ENCODE data around the gene TMEM132D. TPM values are rescaled to one million over a fixed set of nuclear protein-coding genes. Genes with fewer than 3 reads are reported as not detected.
A peak's percentile ranks its signal among the peaks of the same experiment; 100 is the strongest.

The TMEM132D gene
- total and polyA plus RNA-seq, 2 of the 8 experiments (the other 6 are each of a cell fraction or from before 2014, with no cell fraction given): 3.5 to 10.1 TPM

DNA sequence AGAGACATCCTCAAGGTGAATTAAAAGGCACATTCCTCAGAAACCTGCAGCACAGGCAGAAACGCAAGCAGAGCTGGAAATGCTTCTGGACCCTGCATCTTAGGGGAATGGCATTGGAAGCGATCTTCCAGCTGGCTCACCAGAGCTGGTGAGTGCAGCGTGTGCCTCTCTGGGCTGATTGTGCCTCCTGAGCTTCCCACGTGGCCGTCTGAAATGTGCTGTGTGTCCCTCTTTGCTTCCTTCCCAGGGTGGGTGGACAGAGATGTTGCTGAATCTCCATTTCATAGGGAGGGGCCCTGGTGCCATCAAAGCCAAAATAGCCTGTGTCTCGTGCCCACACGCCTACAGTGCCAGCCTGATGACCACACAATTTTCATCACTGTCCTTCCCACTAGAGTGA lies 34.3 kb upstream of the TMEM132D start:
- Histone ChIP-seq H3K27me3 (replicated peaks in 1 of 4; ENCODE audit: control insufficient read depth in 3 of 4, extremely low read depth in 1 of 4, insufficient read depth in 3 of 4, low read length in 3 of 4) (peaks cover 0 to 8% (median 3%) of the 10 kb centered on the region in 4 experiments; a peak in 4 of 7 replicates), H3K79me2 (ENCODE audit: control insufficient read depth in 1 of 2, insufficient read depth in 2 of 2, low read length in 2 of 2) (no peaks in the 10 kb centered on the region), H3K4me2 (ENCODE audit: insufficient read depth in 1 of 2, low read depth in 2 of 2, low read length in 2 of 2) (no peak overlapping the region), H3K9me3 (ENCODE audit: insufficient read depth in 2 of 2, low read depth in 1 of 2, low read length in 1 of 2) (peaks cover 4% of the 10 kb centered on the region in 2 experiments; a peak in 2 of 4 replicates), H2BK20ac (ENCODE audit: low read length) (0 out of 2 replicates have a peak overlapping the region, but pooled peaks have one; percentile 17), H3K14ac (ENCODE audit: insufficient read length) (no peak overlapping the region), H3K23me2 (ENCODE audit: low read depth, low read length) (no peaks in the 10 kb centered on the region), H4K5ac (ENCODE audit: insufficient read length, low read depth, low read length) (no peak overlapping the region), H3K18ac (ENCODE audit: extremely low read depth, low read length) (no peak overlapping the region), H3K4ac (replicated peaks; ENCODE audit: insufficient read length, low read depth, low read length) (no peak overlapping the region), H3K23ac (ENCODE audit: insufficient read length) (no peak overlapping the region), H2BK5ac (ENCODE audit: low read depth, low read length) (no peak overlapping the region), H3K56ac (replicated peaks; ENCODE audit: insufficient read length, low read depth, low read length) (no peak overlapping the region), H3K79me1 (ENCODE audit: low read depth, low read length) (no peaks in the 10 kb centered on the region), H4K91ac (replicated peaks; ENCODE audit: insufficient read length, low read length) (no peak overlapping the region), H2BK120ac (replicated peaks; ENCODE audit: low read depth, low read length) (no peak overlapping the region), H2AFZ (ENCODE audit: low read length) (no peak overlapping the region), H2BK12ac (ENCODE audit: low read depth, low read length) (no peak overlapping the region), H3K4me1 (replicated peaks in 1 of 4; ENCODE audit: control insufficient read depth in 3 of 4, insufficient read depth in 4 of 4, low read length in 3 of 4) (peaks cover 0 to 7% (median 3%) of the 10 kb centered on the region in 4 experiments; a peak in 5 of 7 replicates), H3K36me3 (ENCODE audit: control insufficient read depth in 2 of 4, insufficient read depth in 4 of 4, low read length in 3 of 4) (no peaks in the 10 kb centered on the region), H3K9ac (replicated peaks in 1 of 4; ENCODE audit: extremely low read depth in 1 of 4, low read depth in 3 of 4, low read length in 3 of 4) (no peak overlapping the region), H4K20me1 (replicated peaks in 1 of 2; ENCODE audit: control insufficient read depth in 1 of 2, insufficient read depth in 2 of 2, low read length in 2 of 2) (no peaks in the 10 kb centered on the region), H4K8ac (ENCODE audit: extremely low read depth, insufficient read depth, low read length) (no peak overlapping the region), H2BK15ac (ENCODE audit: low read length) (0 out of 2 replicates have a peak overlapping the region, but pooled peaks have one; percentile 1), H2AK5ac (ENCODE audit: low read depth, low read length) (peak overlapping the region; percentile 55; the same call in 1 of the 2 replicates), H3K4me3 (ENCODE audit: extremely low read depth in 1 of 4, insufficient read depth in 2 of 4, low read depth in 3 of 4, low read length in 4 of 4) (no peak overlapping the region), H3K27ac (ENCODE audit: low read depth, low read length) (no peak overlapping the region)
- TF ChIP-seq ZNF274 (IDR thresholded peaks at IDR 0.05; ENCODE audit: borderline replicate concordance, extremely low read depth, low read length) (no peak), TBP (IDR thresholded peaks at IDR 0.05; ENCODE audit: low read depth, low read length) (no peak), KDM4A (IDR thresholded peaks at IDR 0.05; ENCODE audit: low read depth, low read length, severe bottlenecking) (no peak), CREB1 (IDR thresholded peaks at IDR 0.05) (no peak), POLR2AphosphoS5 (IDR thresholded peaks at IDR 0.05; ENCODE audit: low read depth, low read length) (no peak), CTBP2 (IDR thresholded peaks at IDR 0.05; ENCODE audit: borderline replicate concordance, insufficient read depth, insufficient read length, low read length) (no peak), SP4 (IDR thresholded peaks at IDR 0.05; ENCODE audit: low read length) (no peak), RAD21 (IDR thresholded peaks at IDR 0.05 in 1 of 2, conservative IDR thresholded peaks at IDR 0.05 in 1 of 2; ENCODE audit: low read depth in 2 of 2, low read length in 2 of 2) (no peak), SIX5 (IDR thresholded peaks at IDR 0.05; ENCODE audit: low read depth, low read length) (no peak), SRF (IDR thresholded peaks at IDR 0.05; ENCODE audit: low read depth, low read length) (no peak), FOSL1 (IDR thresholded peaks at IDR 0.05; ENCODE audit: insufficient read depth, low read depth, low read length) (no peak), KDM5A (IDR thresholded peaks at IDR 0.05; ENCODE audit: low read length) (no peak)
- TF ChIP-seq, protein P1, sequence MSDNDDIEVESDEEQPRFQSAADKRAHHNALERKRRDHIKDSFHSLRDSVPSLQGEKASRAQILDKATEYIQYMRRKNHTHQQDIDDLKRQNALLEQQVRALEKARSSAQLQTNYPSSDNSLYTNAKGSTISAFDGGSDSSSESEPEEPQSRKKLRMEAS (IDR thresholded peaks at IDR 0.05): no peak
- WGBS, 2 experiments (ENCODE audit: extremely low coverage in 1 of 2, insufficient coverage in 1 of 2, insufficient read length in 1 of 2, insufficient replicate concordance in 2 of 2, low coverage in 1 of 2, low lambda C conversion rate in 2 of 2, missing lambda C conversion rate in 1 of 2): 74% methylated on average over 7 of the region's 7 CpGs; no CpG with 5 or more reads in 1 of the 2 experiments
- DNase-seq (ENCODE audit: low read depth in 1 of 2, low spot score in 2 of 2) (peak in 1 of 2 experiments; percentile 24), FAIRE-seq (no peak)
- ChIA-PET POLR2A (ENCODE audit: partially characterized antibody) (no interaction called here), CTCF (ENCODE audit: partially characterized antibody) (interaction anchor here (1.0 to 1.5 kb wide), 2 partner anchors 76 to 94 kb away, joined by 3 to 7 read pairs; no protein-coding TSS in a partner anchor)

Measured in H1 (cell line).